Activated CD8-positive, alpha-beta memory T cell treated with anti-CD3 and anti-CD28 coated beads for 1 hour (primary cell): ENCODE results near the gene BAHCC1.

ENCODE experiments used
- DNase-seq, 2 donors: peaks; one replicate each; pipeline ENCODE4 v3.0.0-alpha.2; 2020; ENCODE audit warnings: low read depth in 1 of 2; ENCODE audit errors: extremely low read depth in 1 of 2

The BAHCC1 gene

DNA sequence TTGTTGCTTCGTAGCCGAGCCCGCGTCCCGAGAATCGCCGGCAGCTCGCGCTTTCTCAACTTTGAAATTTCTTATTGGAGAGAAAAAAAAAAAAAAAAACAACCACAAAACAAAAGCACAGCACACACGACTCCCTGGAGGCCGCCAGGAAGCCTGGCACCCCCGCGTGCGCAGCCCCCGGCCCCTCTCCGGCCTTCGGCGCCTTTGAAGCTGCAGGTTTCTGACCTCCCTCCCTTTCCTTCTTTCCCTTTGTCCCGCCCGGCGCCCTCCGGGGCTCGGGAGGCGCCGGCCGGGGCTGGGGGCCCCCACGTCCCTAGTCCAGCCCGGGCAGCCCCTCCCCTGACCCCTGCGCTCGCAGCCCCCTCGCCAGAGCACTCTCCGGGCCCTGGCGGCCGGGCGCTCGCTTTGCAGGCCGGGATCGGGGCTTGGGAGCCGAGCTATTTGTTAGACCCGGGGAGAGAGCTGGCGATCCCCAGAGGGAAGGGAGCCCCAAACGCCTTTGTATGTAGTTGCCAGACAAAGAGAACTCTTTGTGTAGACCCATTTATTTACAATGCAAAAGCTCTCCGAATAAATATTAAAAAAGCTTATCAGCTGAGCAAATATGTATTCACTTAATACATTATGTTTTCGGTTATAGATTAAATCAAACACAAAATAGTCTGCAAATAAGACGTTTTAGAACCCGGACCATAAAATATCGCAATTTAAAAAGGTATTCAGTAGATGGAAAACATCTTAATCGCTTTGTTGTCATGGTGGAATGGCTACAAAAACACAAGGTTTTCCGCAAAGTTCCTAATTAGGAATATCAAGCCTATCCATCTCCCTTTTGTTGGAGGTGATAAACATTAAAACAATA, 2.3 kb downstream of the BAHCC1 start:
- DNase-seq, result no peak

- no peak for DNase-seq
Observed at GRCh38 chr17:81398176-81398831, 3.0 kb downstream of the BAHCC1 start.

DNA sequence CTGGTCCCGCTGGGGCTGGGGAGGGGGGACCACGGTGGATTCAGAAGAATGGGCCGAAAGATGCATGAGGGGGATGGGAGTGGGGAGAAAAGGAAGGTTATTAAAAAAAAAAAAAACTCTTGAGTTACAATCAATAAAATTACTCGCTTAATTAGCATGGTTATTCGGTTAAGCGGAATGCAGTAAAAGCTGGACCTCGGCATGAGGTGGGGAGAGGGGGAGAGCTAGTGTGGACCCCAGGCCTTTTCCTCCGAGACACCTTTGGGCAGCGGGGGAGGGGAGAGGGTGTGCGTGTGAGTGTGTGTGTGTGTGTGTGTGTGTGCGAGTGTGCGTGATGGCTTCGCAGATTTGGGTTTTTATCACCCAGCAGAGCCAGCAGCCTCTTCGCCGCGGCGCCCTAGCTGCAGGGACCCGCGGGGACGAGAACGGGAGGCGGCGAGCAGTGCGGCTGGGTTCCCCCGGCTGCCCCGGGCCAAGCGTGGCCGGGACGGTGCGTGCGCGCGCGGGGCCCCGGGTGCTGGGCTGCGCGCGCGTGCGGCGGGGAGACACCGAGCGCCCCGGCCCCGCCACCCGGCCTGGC, 3.7 kb downstream of the BAHCC1 start:
- DNase-seq, result no peak

DNA sequence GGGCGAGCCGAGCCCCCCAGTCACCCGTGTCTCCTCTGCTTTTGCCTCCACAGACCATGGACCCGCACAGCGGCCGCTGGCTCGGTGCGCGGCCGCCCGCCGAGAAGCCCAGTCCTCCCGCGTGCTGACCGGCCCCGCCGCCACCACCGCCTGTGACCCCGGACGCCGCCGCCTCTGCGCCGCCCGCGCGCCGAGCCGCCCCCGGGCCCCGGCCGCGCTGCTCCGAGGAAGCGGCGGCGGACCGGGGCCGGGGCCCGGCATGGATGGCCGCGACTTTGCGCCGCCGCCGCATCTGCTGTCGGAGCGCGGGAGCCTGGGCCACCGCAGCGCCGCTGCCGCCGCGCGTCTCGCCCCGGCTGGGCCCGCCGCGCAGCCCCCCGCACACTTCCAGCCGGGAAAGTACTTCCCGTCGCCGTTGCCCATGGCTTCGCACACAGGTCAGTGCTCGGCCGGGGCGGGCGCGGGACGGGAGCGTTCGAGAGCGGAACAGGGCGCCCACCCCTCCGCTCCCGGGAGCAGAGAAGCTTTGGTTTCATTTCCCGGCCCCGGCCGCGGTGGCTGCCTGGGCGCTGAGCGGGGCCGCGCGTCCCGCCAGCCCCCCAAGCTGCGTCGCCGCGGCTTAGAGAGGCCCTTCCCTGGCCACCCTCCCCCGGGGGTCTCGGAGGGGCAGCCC, 4.4 kb downstream of the BAHCC1 start:
- no peak for DNase-seq

DNA sequence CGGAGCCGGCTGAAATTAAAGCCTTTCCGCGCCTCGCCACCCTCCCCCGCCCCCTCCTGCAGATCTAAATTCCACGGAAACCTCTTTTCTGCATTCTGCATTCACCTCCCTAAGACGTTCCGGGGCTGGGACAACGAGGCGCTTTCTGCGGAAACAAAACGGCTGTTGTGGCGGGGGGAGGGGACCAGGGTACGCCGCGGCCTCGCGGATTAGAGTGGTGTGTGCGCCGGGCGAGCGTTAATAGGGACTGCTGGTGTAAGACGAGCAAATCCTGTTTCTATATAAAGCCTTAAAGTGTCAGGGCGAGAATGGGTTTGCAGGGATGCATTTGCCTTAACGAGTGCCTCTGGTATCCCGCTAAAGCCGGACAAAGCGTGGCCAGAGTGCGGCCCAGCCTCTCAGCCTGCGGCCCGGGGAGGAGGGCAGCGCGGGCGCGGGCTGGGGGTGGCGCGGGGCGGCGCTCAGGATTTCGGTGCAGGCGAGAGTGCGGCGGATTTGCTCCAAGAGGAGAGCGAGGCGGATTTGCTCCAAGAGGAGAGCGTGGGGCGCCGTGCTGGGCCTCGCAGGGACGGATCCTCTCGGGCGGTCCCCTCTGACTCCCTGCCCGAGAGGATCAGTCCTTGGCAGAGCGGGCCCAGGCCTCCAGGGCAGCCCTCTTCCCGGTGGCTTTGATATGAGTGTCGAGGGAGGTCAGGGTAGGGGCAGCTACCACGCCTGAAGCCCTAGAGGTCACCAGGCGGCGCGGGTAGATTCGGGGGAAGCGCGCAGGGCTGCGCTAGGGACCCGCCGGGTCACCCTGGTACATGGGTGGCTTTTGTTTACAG, 5.1 kb downstream of the BAHCC1 start:
- DNase-seq, result no peak

GRCh38 chr17:81400996-81401722, 5.9 kb downstream of the BAHCC1 start:
- DNase-seq, result no peak

GRCh38 chr17:81401723-81402529, 6.7 kb downstream of the BAHCC1 start:
- no peak for DNase-seq

DNA sequence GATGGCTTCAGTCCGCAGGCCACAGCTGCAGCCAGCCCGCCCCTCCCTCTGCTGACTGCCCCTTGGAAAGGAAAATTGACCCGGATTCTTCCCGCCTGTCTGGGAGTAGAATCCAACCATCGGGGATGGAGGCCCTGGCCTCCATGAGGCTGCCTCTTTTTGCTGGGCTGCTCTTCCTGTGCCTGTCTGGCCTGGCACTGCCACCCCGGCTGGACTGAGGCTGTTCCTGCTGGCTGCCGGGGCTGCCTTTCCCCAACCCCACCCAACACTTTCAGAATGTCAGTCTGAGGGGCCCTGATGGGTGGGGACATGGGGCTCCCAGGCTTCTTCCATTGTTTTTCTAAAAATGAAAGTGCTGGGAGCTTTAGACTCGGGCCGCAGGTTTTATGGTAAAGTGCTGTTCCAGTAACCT, 7.3 kb downstream of the BAHCC1 start:
- no peak for DNase-seq

DNA sequence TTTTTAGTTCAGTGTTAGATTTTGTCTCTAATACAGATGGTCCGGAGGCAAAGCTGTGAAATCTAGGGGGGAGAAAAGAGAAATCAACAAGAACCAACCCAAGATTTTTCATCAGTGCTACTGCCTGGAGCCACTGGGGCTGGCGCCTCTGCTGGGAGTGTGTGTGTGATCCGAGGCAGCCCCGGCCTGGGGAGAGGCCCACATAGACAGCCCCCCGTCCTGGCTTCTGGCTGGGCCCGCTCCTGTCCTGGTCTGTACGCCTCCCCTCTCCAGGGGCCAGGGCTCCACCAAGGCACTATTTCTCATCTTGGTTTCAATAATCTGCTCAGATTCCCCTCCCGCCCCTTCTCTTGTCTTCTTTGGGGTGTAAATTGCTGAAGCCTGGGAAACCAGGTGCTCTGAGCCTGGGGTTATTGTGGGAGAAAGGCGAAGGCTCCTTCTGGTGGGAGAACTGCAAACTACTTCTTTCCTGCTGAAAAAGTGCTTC, 7.8 kb downstream of the BAHCC1 start:
- DNase-seq, result no peak

- no peak for DNase-seq
Observed at GRCh38 chr17:81403671-81404534, 8.6 kb downstream of the BAHCC1 start.

GRCh38 chr17:81404558-81405165, 9.4 kb downstream of the BAHCC1 start:
- no peak for DNase-seq

GRCh38 chr17:81405411-81405872, 10.2 kb downstream of the BAHCC1 start:
- DNase-seq, result no peak

DNA sequence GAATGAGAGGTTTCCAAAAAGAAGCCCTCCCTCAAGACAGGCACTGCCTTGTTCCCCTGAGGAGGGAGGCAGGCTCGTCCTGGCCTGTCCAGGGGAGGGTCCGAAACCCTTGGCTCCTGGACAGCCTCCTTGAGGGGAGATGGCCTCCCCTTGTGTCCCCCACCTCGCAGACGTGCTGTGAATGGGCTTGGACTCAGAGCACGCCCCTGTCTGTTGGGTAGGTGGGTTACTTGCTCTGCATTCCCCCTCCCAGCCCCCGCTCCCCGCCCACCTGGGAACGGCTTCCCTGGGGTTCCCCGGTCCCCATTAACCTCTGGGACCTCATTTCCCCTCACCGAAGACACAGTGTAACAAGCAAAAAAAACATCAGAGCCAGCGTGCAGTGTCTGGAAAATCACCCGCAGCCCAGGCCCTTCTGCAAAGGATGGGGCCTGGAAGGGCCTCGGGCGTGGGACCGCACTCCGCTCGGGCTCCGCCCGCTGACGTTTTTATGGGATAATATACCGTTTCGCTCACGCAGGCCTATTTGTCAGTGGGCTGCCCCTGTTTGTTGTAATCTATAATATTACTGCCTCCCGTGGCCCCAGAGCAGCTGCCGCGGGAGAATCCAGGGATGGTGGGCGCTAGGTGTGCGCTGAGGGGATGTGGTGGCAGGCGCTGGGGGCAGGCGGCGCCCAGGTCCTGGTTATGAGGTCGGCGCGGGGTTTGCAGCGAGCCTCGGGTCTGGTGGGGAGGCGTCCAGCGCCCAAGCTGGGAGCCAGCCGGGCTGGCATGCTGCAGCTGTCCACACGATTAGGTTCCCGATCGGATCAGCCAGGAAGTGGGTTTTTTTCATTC, 11.1 kb downstream of the BAHCC1 start:
- DNase-seq, result no peak

DNA sequence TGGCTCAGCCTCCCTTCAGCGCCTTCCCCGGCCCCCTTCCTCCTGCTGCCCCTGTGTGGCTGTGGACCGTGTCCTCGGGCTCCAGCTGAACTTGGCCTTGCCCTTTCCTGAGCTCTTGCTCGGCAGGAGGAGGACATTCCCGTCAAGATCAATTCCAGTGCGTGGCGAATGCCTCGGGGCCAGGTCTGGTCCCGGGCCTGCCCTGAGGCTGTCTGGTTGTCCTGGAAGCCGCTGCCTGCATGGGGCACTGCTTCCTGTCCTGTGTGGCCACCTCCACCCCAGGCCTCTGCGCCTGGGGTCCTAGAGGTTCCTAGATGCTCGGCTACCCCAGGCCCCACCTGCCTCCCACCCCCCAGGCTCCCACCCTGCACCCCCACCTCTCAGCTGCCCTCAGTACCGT, 12.8 kb downstream of the BAHCC1 start:
- DNase-seq, result no peak

- no peak for DNase-seq
Observed at GRCh38 chr17:81409190-81409935, 14.1 kb downstream of the BAHCC1 start.

- no peak for DNase-seq
Observed at GRCh38 chr17:81410852-81411251, 15.6 kb downstream of the BAHCC1 start.
